Neural crest cell (in vitro differentiated cells): ENCODE data around the gene FLNA. TPM values are rescaled to one million over a fixed set of nuclear protein-coding genes. Genes with fewer than 3 reads are reported as not detected.

ENCODE experiments used
- DNase-seq: peaks from one replicate; pipeline ENCODE4 v3.0.0; 2021; ENCODE audit warnings: low read depth, mixed read lengths, low spot score
- H3K27ac Mint-ChIP-seq: one replicate; pipeline ENCODE4 v1.8.0; 2021; ENCODE audit warnings: mild to moderate bottlenecking, mixed read lengths; ENCODE audit not compliant: unreplicated experiment
- H3K27me3 Mint-ChIP-seq: 2 replicates; pipeline ENCODE4 v1.8.0; 2021; ENCODE audit warnings: low read depth, mild to moderate bottlenecking, mixed read lengths
- H3K36me3 Mint-ChIP-seq: 2 replicates; pipeline ENCODE4 v1.8.0; 2021; ENCODE audit warnings: low read depth, mild to moderate bottlenecking, mixed read lengths
- H3K4me1 Mint-ChIP-seq: 2 replicates; pipeline ENCODE4 v1.8.0; 2021; ENCODE audit warnings: mixed read lengths
- H3K4me3 Mint-ChIP-seq: one replicate; pipeline ENCODE4 v1.8.0; 2021; ENCODE audit warnings: mild to moderate bottlenecking, mixed read lengths
- H3K9me3 Mint-ChIP-seq: 2 replicates; pipeline ENCODE4 v1.8.0; 2021; ENCODE audit warnings: mixed read lengths
- CTCF ChIP-seq: fragments of 200-600 bp; sonication (generic); conservative IDR thresholded peaks from 2 replicates; pipeline ENCODE4 v1.5.0; 2021; ENCODE audit warnings: antibody characterized with exemption, mild to moderate bottlenecking
- total RNA-seq: library from RNA; stranded (reverse); gene quantifications from 2 replicates; pipeline ENCODE4 v1.2.1, GENCODE V29; 2021

The FLNA gene
- total RNA-seq, 1 donor from 2014 or later, result 809 TPM

DNA sequence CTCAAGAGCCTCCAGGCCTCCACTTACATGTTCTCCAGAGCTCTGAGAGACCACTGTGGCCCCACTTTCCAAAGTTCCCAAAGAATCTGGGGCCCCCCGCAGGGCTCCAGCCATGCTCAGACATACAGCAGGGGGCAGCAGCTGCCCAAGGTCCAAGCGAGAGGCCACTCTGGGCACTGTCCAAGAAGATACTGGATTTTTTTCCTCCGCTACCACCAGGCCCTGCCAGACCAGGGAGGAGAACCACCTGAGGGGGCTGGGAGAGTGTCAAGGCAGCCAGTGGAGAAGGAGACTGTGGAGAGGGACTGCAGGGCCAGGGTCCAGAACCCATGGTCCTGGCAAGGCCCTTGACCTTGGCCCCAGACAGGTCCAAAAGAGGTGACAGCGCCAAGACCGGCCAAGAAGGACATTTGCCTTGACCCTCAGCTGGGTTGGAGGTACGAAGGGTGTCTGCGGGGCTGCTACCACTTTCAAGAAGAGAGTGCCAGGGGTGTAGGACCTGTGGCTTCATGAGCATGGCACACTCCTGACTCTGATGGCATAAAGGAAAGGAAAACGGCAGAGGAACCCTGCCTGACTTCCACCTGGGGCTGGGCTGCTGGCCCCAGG lies 10.0 kb upstream of the FLNA start:
- peaks cover 4% of the 10 kb centered on the region for H3K36me3 Mint-ChIP-seq
- H3K4me3 Mint-ChIP-seq, result peak overlapping the region; percentile 68
- no peaks in the 10 kb centered on the region for H3K9me3 Mint-ChIP-seq
- no peaks in the 10 kb centered on the region for H3K27me3 Mint-ChIP-seq
- no peak overlapping the region for H3K27ac Mint-ChIP-seq
- no peak for DNase-seq
- peaks cover 16% of the 10 kb centered on the region for H3K4me1 Mint-ChIP-seq
- peak; percentile 28 for TF ChIP-seq CTCF

DNA sequence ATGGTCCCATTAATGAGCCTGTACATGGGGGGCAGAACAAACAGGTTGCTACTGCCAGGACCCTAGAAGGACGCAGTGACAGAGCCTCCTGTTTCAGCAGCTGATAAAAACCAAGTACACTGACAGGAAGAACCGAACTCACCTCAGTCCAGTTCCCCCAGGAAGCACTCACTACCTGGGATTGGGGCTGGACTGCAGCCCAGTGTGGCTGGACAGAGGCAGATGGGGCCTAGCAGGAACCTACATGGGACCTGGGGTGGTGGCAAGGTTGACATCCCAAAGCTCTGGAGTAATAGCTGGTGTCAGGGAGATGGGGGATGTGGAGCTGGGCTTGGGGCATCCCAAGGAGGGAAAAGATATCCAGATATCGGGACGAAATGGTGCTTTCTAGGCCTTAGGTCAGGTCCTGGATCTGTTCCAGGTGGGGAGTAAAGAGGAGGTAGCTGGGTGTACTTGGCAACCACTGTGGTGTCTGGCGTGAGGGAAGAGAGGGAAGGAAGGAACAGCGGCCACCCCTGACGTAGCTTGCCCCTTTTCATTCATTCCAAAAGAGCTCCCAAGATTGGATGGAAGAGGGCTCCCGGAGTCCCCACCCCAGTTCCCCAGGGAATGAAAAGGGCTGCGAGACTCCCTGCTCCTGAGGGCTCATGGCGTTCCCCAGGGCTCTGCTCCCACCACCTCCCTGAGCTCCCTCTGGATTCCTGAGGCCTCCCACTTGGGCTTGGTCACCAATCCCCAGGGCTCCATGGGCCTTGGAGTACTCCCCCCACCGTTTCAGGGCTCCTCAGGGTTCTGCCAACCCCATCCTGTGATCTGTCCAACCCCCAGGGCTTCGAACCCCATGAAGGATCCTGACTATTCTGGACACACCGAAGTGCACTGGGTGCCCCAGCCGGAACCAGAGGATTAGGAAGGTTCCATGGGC lies 9.2 kb upstream of the FLNA start:
- TF ChIP-seq CTCF, result no peak
- Mint-ChIP-seq H3K4me1 (peaks cover 16% of the 10 kb centered on the region), H3K27me3 (no peaks in the 10 kb centered on the region), H3K27ac (no peak overlapping the region), H3K36me3 (peaks cover 4% of the 10 kb centered on the region), H3K4me3 (peak overlapping the region; percentile 68), H3K9me3 (no peaks in the 10 kb centered on the region)
- no peak for DNase-seq

DNA sequence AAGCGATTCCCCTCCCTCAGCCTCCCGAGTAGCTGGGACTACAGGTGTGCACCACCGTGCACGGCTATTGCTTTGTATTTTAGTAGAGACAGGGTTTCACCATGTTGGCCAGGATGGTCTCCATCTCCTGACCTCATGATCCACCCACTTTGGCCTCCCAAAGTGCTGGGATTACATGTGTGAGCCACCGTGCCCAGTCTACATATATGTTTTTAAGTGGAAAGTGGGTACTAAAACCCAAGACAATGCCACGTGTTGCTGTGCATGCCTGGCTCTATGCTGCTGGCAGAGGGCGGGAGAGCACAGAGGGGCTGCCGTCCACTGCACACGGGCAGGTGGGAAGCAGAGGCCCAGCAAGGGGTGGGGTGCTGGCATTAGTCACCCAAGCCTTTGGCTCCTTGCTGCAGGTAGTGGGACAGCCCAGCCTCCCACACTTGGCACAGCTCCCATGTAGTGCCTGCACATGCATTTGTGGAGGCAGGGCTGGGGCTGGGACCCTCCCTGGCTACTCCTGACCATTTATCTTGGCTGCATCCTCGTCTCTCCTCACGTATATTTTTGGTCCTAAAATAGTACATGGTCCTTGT lies 8.1 kb upstream of the FLNA start:
- DNase-seq, result no peak
- peaks cover 16% of the 10 kb centered on the region for H3K4me1 Mint-ChIP-seq
- no peaks in the 10 kb centered on the region for H3K27me3 Mint-ChIP-seq
- no peak for TF ChIP-seq CTCF
- no peaks in the 10 kb centered on the region for H3K9me3 Mint-ChIP-seq
- peaks cover 4% of the 10 kb centered on the region for H3K36me3 Mint-ChIP-seq
- H3K27ac Mint-ChIP-seq, result no peak overlapping the region
- H3K4me3 Mint-ChIP-seq, result peak overlapping the region; percentile 68

GRCh38 chrX:154381271-154381670 lies 6.8 kb upstream of the FLNA start:
- no peak for DNase-seq
- no peak for TF ChIP-seq CTCF
- Mint-ChIP-seq H3K4me3 (peak overlapping the region; percentile 71), H3K27ac (no peak overlapping the region), H3K27me3 (no peaks in the 10 kb centered on the region), H3K36me3 (peaks cover 4% of the 10 kb centered on the region), H3K4me1 (peaks cover 16% of the 10 kb centered on the region), H3K9me3 (no peaks in the 10 kb centered on the region)

DNA sequence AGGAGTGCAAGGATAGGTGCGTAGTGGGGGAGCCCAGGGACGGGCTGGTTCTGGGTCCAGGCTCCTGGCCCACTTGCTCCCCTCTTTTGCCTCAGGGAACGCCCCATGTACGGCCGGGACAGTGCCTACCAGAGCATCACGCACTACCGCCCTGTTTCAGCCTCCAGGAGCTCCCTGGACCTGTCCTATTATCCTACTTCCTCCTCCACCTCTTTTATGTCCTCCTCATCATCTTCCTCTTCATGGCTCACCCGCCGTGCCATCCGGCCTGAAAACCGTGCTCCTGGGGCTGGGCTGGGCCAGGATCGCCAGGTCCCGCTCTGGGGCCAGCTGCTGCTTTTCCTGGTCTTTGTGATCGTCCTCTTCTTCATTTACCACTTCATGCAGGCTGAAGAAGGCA lies 6.4 kb upstream of the FLNA start:
- no peak for DNase-seq
- Mint-ChIP-seq H3K27me3 (no peaks in the 10 kb centered on the region), H3K36me3 (peaks cover 4% of the 10 kb centered on the region), H3K4me1 (peaks cover 16% of the 10 kb centered on the region), H3K4me3 (peak overlapping the region; percentile 93), H3K27ac (peak overlapping the region; percentile 94), H3K9me3 (no peaks in the 10 kb centered on the region)
- TF ChIP-seq CTCF, result no peak
